ENCODE results near the gene PEX10. TPM values are rescaled to one million over a fixed set of nuclear protein-coding genes. Genes with fewer than 3 reads are reported as not detected.

PEX10 gene
- total RNA-seq, 2 donors from 2014 or later = 12.1 to 27.9 TPM

DNA sequence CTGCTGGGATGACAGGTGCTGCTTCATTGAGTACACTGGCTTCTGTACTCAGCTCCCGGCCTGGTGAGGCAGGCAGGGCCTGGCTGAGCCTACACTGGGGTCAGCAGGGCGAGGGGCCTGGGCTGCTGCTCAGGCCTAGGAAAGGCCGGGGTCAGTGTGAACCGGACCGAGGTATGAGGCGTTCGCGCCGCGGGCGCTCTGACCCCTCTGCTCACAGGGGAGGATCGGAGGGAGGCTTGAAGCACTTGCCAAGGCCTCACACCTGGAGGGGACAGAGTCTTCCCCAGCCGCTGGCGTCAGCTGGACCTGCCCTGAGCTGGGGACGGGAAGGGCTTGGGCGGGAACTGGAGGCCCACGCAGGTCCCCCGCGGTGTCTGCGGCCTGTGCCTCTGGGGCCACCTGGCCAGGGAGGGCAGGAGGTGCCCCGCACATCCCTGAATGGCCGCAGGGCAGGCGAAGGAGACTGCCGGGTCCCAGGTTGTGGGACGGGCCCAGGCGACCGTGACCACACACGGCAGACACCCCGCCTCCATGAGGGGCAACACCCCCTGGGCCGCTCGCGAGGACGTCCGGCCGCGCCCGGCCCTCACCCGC lies 466 bp downstream of the PEX10 start:
- peaks cover 13 to 28% of the 10 kb centered on the region in 2 donors for H3K4me1 ChIP-seq (ENCODE audit: control insufficient read depth in 1 of 2, low read depth in 2 of 2)
- DNase-seq (ENCODE audit: low spot score) (no peak), ATAC-seq (ENCODE audit: insufficient number of reproducible peaks, low FRiP score, low read depth) (no peak)
- H3K4me3 ChIP-seq = peak overlapping the region; percentile 98
- H3K36me3 ChIP-seq = peaks cover 16% of the 10 kb centered on the region
- H3K27me3 ChIP-seq (replicated peaks; ENCODE audit: insufficient read depth) = no peaks in the 10 kb centered on the region
- no peaks in the 10 kb centered on the region for H3K9me3 ChIP-seq
- TF ChIP-seq, protein P1, sequence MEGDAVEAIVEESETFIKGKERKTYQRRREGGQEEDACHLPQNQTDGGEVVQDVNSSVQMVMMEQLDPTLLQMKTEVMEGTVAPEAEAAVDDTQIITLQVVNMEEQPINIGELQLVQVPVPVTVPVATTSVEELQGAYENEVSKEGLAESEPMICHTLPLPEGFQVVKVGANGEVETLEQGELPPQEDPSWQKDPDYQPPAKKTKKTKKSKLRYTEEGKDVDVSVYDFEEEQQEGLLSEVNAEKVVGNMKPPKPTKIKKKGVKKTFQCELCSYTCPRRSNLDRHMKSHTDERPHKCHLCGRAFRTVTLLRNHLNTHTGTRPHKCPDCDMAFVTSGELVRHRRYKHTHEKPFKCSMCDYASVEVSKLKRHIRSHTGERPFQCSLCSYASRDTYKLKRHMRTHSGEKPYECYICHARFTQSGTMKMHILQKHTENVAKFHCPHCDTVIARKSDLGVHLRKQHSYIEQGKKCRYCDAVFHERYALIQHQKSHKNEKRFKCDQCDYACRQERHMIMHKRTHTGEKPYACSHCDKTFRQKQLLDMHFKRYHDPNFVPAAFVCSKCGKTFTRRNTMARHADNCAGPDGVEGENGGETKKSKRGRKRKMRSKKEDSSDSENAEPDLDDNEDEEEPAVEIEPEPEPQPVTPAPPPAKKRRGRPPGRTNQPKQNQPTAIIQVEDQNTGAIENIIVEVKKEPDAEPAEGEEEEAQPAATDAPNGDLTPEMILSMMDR (IDR thresholded peaks at IDR 0.05) = no peak
- peak overlapping the region; percentile 75 to 82 for H3K27ac ChIP-seq

DNA sequence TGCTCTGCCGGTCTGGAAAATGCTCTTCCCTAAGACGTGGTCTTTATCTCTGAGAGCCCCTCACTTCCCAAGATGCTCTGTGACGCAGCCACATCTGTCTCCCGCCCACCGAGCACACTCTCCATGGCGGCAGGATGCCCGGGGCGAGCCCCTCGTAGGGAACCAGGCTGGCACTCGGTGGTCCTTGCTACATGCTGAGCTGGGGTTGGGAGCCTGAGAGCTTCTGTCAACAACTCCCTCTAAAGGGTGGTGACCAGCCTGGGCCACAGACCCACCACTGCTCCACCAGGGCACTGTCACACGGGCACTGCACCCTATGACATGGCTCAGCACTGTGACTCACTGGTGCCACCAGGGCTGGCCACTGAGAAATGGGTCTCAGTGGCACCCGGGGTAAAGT lies 2.6 kb downstream of the PEX10 start:
- Histone ChIP-seq H3K9me3 (no peaks in the 10 kb centered on the region), H3K27me3 (replicated peaks; ENCODE audit: insufficient read depth) (no peaks in the 10 kb centered on the region), H3K4me1 (ENCODE audit: control insufficient read depth in 1 of 2, low read depth in 2 of 2) (peaks cover 13 to 28% of the 10 kb centered on the region in 2 donors), H3K27ac (no peak overlapping the region), H3K4me3 (no peak overlapping the region), H3K36me3 (peaks cover 20% of the 10 kb centered on the region)
- TF ChIP-seq, protein P1 (IDR thresholded peaks at IDR 0.05) = no peak
- DNase-seq (ENCODE audit: low spot score) = no peak
- no peak for ATAC-seq (ENCODE audit: insufficient number of reproducible peaks, low FRiP score, low read depth)

DNA sequence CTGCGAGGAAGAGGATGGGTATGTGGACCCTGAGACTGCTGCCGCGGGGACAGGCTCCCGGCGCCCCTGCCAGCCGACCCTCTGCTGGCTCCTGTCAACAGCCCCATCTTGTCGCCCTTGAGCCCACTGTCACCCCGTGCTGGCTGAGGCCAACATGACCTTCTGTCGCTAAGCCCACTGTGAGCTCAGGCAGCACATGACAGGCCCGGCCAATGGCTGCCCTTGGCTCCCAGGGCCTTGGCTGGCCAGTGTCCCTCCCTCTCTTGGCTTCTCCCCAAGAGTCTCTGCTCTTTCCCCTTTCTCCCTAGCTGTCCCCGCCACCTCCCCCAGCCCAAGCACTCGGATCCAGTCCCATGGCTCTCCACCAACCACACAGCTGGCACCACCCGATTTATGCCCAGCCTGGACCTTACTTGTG lies 3.5 kb downstream of the PEX10 start:
- H3K27ac ChIP-seq = no peak overlapping the region
- H3K9me3 ChIP-seq = no peaks in the 10 kb centered on the region
- peaks cover 29% of the 10 kb centered on the region for H3K36me3 ChIP-seq
- ATAC-seq (ENCODE audit: insufficient number of reproducible peaks, low FRiP score, low read depth) (no peak), DNase-seq (ENCODE audit: low spot score) (no peak)
- TF ChIP-seq, protein P1 (IDR thresholded peaks at IDR 0.05) = no peak
- H3K27me3 ChIP-seq (replicated peaks; ENCODE audit: insufficient read depth) = no peaks in the 10 kb centered on the region
- no peak overlapping the region for H3K4me3 ChIP-seq
- H3K4me1 ChIP-seq (ENCODE audit: control insufficient read depth in 1 of 2, low read depth in 2 of 2) = peaks cover 8 to 19% of the 10 kb centered on the region in 2 donors

DNA sequence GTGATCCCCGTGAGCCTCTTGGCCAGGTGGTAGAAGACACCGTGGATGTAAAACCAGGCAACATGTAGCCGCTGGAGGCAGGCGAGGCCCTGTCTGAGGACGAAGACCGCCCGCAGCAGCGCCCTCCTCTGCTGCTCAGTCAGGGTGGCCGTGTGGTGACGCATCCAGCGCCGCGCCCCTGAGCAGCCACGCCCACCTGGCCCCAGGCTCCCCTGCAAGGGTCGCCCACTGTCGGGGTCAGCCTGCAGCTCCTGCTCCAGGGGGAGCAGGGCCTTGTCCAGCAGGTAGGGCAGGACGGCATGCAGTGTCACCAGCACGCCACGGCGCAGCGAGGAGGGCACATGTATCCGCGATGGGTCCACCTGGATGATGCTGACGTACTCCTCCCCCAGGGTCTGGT lies 3.9 kb downstream of the PEX10 start:
- ATAC-seq (ENCODE audit: insufficient number of reproducible peaks, low FRiP score, low read depth) = no peak
- H3K27me3 ChIP-seq (replicated peaks; ENCODE audit: insufficient read depth) = no peaks in the 10 kb centered on the region
- peaks cover 31% of the 10 kb centered on the region for H3K36me3 ChIP-seq
- H3K9me3 ChIP-seq = no peaks in the 10 kb centered on the region
- no peak overlapping the region for H3K27ac ChIP-seq
- no peak for DNase-seq (ENCODE audit: low spot score)
- no peak overlapping the region for H3K4me3 ChIP-seq
- TF ChIP-seq, protein P1 (IDR thresholded peaks at IDR 0.05) = no peak
- peaks cover 4 to 15% of the 10 kb centered on the region in 2 donors for H3K4me1 ChIP-seq (ENCODE audit: control insufficient read depth in 1 of 2, low read depth in 2 of 2)

- no peak overlapping the region for H3K27ac ChIP-seq
- no peaks in the 10 kb centered on the region for H3K27me3 ChIP-seq (replicated peaks; ENCODE audit: insufficient read depth)
- no peaks in the 10 kb centered on the region for H3K9me3 ChIP-seq
- DNase-seq (ENCODE audit: low spot score) (no peak), ATAC-seq (ENCODE audit: insufficient number of reproducible peaks, low FRiP score, low read depth) (no peak)
- H3K36me3 ChIP-seq = peaks cover 31% of the 10 kb centered on the region
- H3K4me1 ChIP-seq (ENCODE audit: control insufficient read depth in 1 of 2, low read depth in 2 of 2) = peaks cover 0 to 10% of the 10 kb centered on the region in 2 donors
- TF ChIP-seq, protein P1 (IDR thresholded peaks at IDR 0.05) = no peak
- H3K4me3 ChIP-seq = no peak overlapping the region
Observed at GRCh38 chr1:2407991-2408275, 4.4 kb downstream of the PEX10 start.

Measured in thoracic aorta (tissue), 2 donors.